Right lobe of liver (tissue), 4 donors: ENCODE data around the gene TMEM191B.
"Not testable (repeated sequence)": the region's sequence is repeated elsewhere in the genome, so short reads cannot be mapped to it uniquely, and the experiment has no call there.

Experiments
- CTCF ChIP-seq, 4 donors: fragments of 200-600 bp in 3 of 4; fragments of 450-650 bp in 1 of 4; IDR thresholded peaks; one replicate each; pipeline versions ENCODE4 v1.5.1 to v1.8.0; 2016 to 2022; ENCODE audit warnings: antibody characterized with exemption in 4 of 4, mild to moderate bottlenecking in 2 of 4
- POLR2A ChIP-seq: fragments of 450-650 bp; IDR thresholded peaks from one replicate; pipeline ENCODE4 v1.6.1; 2017; ENCODE audit warnings: antibody characterized with exemption, mild to moderate bottlenecking
- donor health status: DM: no; HTN: no; CAD: no.
- donor health status: DM: no; HTN: no; CAD: no.
- donor health status: DM: no; HTN: yes; CAD: no.

GRCh38 chr22:18513454-18513853 is 14.1 kb upstream of the TMEM191B start:
- not testable (repeated sequence) for TF ChIP-seq CTCF (IDR thresholded peaks at IDR 0.05); POLR2A
